ENCODE results near the gene HCAR3. TPM values are rescaled to one million over a fixed set of nuclear protein-coding genes. Genes with fewer than 3 reads are reported as not detected.
"Not testable (repeated sequence)": the region's sequence is repeated elsewhere in the genome, so short reads cannot be mapped to it uniquely, and the experiment has no call there.

HCAR3 gene
- polyA plus RNA-seq (ENCODE audit: insufficient read length in 3 of 3) = under 1 TPM; 0.18 to 0.28 (median 0.24) TPM

- DNase-seq (ENCODE audit: low read depth in 3 of 3, low spot score in 2 of 3) = not testable (repeated sequence)
Observed at GRCh38 chr12:122716658-122717057, at the start of gene HCAR3. TSS of gene HCAR3 (minus strand) at chr12:122716811. CDS start at chr12:122716737, 74 bp downstream.

GRCh38 chr12:122757568-122757967 is 41.0 kb upstream of the HCAR3 start:
- DNase-seq (ENCODE audit: low read depth in 3 of 3, low spot score in 2 of 3) = no peak

- DNase-seq (ENCODE audit: low read depth in 3 of 3, low spot score in 2 of 3) = no peak
Observed at GRCh38 chr12:122754790-122755189, 38.2 kb upstream of the HCAR3 start.

- DNase-seq (ENCODE audit: low read depth in 3 of 3, low spot score in 2 of 3) = no peak
Observed at GRCh38 chr12:122753319-122753650, 36.7 kb upstream of the HCAR3 start.

- peak; percentile 87 to 96 (median 94) for DNase-seq (ENCODE audit: low read depth in 3 of 3, low spot score in 2 of 3)
Observed at GRCh38 chr12:122752464-122753318, 36.1 kb upstream of the HCAR3 start, which contains the start of gene DENR. TSS of gene DENR (plus strand) at chr12:122752824. CDS start at chr12:122753702, 878 bp downstream.

GRCh38 chr12:122750781-122751515 is 34.3 kb upstream of the HCAR3 start:
- DNase-seq (ENCODE audit: low read depth in 3 of 3, low spot score in 2 of 3) = not testable (repeated sequence)

- DNase-seq (ENCODE audit: low read depth in 3 of 3, low spot score in 2 of 3) = no peak
Observed at GRCh38 chr12:122749569-122750332, 33.1 kb upstream of the HCAR3 start.

- no peak for DNase-seq (ENCODE audit: low read depth in 3 of 3, low spot score in 2 of 3)
Observed at GRCh38 chr12:122747224-122748135, 30.9 kb upstream of the HCAR3 start.

- DNase-seq (ENCODE audit: low read depth in 3 of 3, low spot score in 2 of 3) = no peak
Observed at GRCh38 chr12:122743895-122744525, 27.4 kb upstream of the HCAR3 start.

- no peak for DNase-seq (ENCODE audit: low read depth in 3 of 3, low spot score in 2 of 3)
Observed at GRCh38 chr12:122740351-122740750, 23.7 kb upstream of the HCAR3 start.

GRCh38 chr12:122738571-122738970 is 22.0 kb upstream of the HCAR3 start:
- DNase-seq (ENCODE audit: low read depth in 3 of 3, low spot score in 2 of 3) = no peak

- DNase-seq (ENCODE audit: low read depth in 3 of 3, low spot score in 2 of 3) = no peak
Observed at GRCh38 chr12:122732611-122733010, 16.0 kb upstream of the HCAR3 start.

- DNase-seq (ENCODE audit: low read depth in 3 of 3, low spot score in 2 of 3) = no peak
Observed at GRCh38 chr12:122732170-122732569, 15.6 kb upstream of the HCAR3 start.

GRCh38 chr12:122730215-122731014 is 13.8 kb upstream of the HCAR3 start, which contains the start of gene HCAR1:
TSS of gene HCAR1 (minus strand) at chr12:122730844. CDS start at chr12:122730339, 505 bp downstream.
- DNase-seq (ENCODE audit: low read depth in 3 of 3, low spot score in 2 of 3) = peak; percentile 34 to 56 (median 36)

- no peak for DNase-seq (ENCODE audit: low read depth in 3 of 3, low spot score in 2 of 3)
Observed at GRCh38 chr12:122729583-122730214, 13.1 kb upstream of the HCAR3 start.

GRCh38 chr12:122726080-122726558 is 9.5 kb upstream of the HCAR3 start:
- no peak for DNase-seq (ENCODE audit: low read depth in 3 of 3, low spot score in 2 of 3)

GRCh38 chr12:122725452-122726079 is 9.0 kb upstream of the HCAR3 start:
- no peak for DNase-seq (ENCODE audit: low read depth in 3 of 3, low spot score in 2 of 3)
